Right lobe of liver (tissue), 4 donors: ENCODE results near the gene KCNC1.

Experiments
- POLR2A ChIP-seq: fragments of 450-650 bp; IDR thresholded peaks from one replicate; pipeline ENCODE4 v1.6.1; 2017; ENCODE audit warnings: antibody characterized with exemption, mild to moderate bottlenecking
- TF ChIP-seq, protein P1 (sequence below), 4 donors: fragments of 200-600 bp in 3 of 4; fragments of 450-650 bp in 1 of 4; IDR thresholded peaks; one replicate each; pipeline versions ENCODE4 v1.5.1 to v1.8.0; 2016 to 2022; ENCODE audit warnings: antibody characterized with exemption in 4 of 4, mild to moderate bottlenecking in 2 of 4
- donor health status: DM: no; HTN: no; CAD: no.
- donor health status: DM: no; HTN: no; CAD: no.
- donor health status: DM: no; HTN: yes; CAD: no.

GRCh38 chr11:17805873-17806272 lies 71.3 kb downstream of the KCNC1 start:
- TF ChIP-seq, protein P1, sequence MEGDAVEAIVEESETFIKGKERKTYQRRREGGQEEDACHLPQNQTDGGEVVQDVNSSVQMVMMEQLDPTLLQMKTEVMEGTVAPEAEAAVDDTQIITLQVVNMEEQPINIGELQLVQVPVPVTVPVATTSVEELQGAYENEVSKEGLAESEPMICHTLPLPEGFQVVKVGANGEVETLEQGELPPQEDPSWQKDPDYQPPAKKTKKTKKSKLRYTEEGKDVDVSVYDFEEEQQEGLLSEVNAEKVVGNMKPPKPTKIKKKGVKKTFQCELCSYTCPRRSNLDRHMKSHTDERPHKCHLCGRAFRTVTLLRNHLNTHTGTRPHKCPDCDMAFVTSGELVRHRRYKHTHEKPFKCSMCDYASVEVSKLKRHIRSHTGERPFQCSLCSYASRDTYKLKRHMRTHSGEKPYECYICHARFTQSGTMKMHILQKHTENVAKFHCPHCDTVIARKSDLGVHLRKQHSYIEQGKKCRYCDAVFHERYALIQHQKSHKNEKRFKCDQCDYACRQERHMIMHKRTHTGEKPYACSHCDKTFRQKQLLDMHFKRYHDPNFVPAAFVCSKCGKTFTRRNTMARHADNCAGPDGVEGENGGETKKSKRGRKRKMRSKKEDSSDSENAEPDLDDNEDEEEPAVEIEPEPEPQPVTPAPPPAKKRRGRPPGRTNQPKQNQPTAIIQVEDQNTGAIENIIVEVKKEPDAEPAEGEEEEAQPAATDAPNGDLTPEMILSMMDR (IDR thresholded peaks at IDR 0.05): no peak
- TF ChIP-seq POLR2A: no peak
